Kidney (tissue), 14 donors: Measurements from ENCODE around the gene P3H4. TPM values are rescaled to one million over a fixed set of nuclear protein-coding genes. Genes with fewer than 3 reads are reported as not detected.
"Not testable (repeated sequence)": the region's sequence is repeated elsewhere in the genome, so short reads cannot be mapped to it uniquely, and the experiment has no call there.

Source experiments
- DNase-seq, 5 donors: peaks; one replicate each; pipeline ENCODE4 v3.0.0-alpha.2; 2013 to 2020
- FAIRE-seq: peaks from 2 replicates; lab custom pipeline; 2012; peaks lifted over from hg19 to GRCh38; lab: Jason Lieb, UNC
- H3K27ac ChIP-seq, 2 donors: one replicate each; pipeline ENCODE4 v1.7.0; 2013; ENCODE audit warnings: low read depth in 2 of 2, low read length in 2 of 2, inconsistent platforms in 1 of 2
- H3K27me3 ChIP-seq: one replicate; pipeline ENCODE4 v1.7.1; 2013; ENCODE audit warnings: low read length, inconsistent platforms; ENCODE audit not compliant: control insufficient read depth, insufficient read depth
- H3K36me3 ChIP-seq, 3 donors: one replicate each; pipeline versions ENCODE4 v1.7.0 to v1.7.1; 2013; ENCODE audit warnings: low read length in 3 of 3, control low read depth in 1 of 3, inconsistent platforms in 1 of 3; ENCODE audit not compliant: insufficient read depth in 3 of 3, control insufficient read depth in 2 of 3
- H3K4me1 ChIP-seq, 3 donors: one replicate each; pipeline versions ENCODE4 v1.7.0 to v1.7.1; 2013; ENCODE audit warnings: low read length in 3 of 3, inconsistent platforms in 1 of 3, low read depth in 1 of 3; ENCODE audit not compliant: control insufficient read depth in 2 of 3, insufficient read depth in 2 of 3
- H3K4me3 ChIP-seq, 3 donors: one replicate each; pipeline versions ENCODE4 v1.7.0 to v1.8.1; 2013; ENCODE audit warnings: low read length in 3 of 3, control low read depth in 1 of 3, inconsistent platforms in 1 of 3
- H3K9ac ChIP-seq, 3 donors: one replicate each; pipeline versions ENCODE4 v1.7.0 to v1.7.1; 2013; ENCODE audit warnings: low read length in 3 of 3, control low read depth in 1 of 3, inconsistent platforms in 1 of 3
- H3K9me3 ChIP-seq, 3 donors: one replicate each; pipeline versions ENCODE4 v1.7.0 to v1.7.1; 2013; ENCODE audit warnings: low read length in 3 of 3, control low read depth in 1 of 3, inconsistent platforms in 1 of 3; ENCODE audit not compliant: control insufficient read depth in 2 of 3, insufficient read depth in 1 of 3
- intact Hi-C: fragments of 100-400 bp; cut with DNase I; formaldehyde crosslinking; loops from one replicate; pipeline ENCODE4 v1.11.1; 2022
- polyA plus RNA-seq: library from polyadenylated mRNA; stranded (reverse); fragments of 350-450 nt; fragmentation: Illumina TruSeq; extraction: RNeasy Lipid Tissue Mini Kit (QIAGEN cat#74804); gene quantifications from one replicate; pipeline ENCODE4 v1.2.3, GENCODE V29; 2014; ENCODE audit warnings: low read depth, low replicate concordance; ENCODE audit not compliant: insufficient read depth
- total RNA-seq: library from RNA; stranded (reverse); fragmentation: NEBNext Ultra II Directional; extraction: Animal tissue kit (Norgen Biotek cat#: 25700); gene quantifications from one replicate; pipeline ENCODE4 v1.2.1, GENCODE V29; 2021
- TF ChIP-seq, protein P1 (sequence below): IDR thresholded peaks from 3 replicates; pipeline ENCODE4 v1.5.1; 2012; ENCODE audit warnings: mild to moderate bottlenecking, moderate library complexity, borderline replicate concordance; ENCODE audit not compliant: insufficient read depth; ENCODE audit errors: extremely low read depth
- donor health status: control.
- donor health status: control.
- donor health status: control.
- donor health status: control.
- donor health status: control.
- donor health status: DM: yes; HTN: yes; CAD: no.
- donor health status: Normal renal cell carcinoma (clear cell type).

The P3H4 gene
- total and polyA plus RNA-seq, 2 donors from 2014 or later, result 13.6 to 13.7 TPM

DNA sequence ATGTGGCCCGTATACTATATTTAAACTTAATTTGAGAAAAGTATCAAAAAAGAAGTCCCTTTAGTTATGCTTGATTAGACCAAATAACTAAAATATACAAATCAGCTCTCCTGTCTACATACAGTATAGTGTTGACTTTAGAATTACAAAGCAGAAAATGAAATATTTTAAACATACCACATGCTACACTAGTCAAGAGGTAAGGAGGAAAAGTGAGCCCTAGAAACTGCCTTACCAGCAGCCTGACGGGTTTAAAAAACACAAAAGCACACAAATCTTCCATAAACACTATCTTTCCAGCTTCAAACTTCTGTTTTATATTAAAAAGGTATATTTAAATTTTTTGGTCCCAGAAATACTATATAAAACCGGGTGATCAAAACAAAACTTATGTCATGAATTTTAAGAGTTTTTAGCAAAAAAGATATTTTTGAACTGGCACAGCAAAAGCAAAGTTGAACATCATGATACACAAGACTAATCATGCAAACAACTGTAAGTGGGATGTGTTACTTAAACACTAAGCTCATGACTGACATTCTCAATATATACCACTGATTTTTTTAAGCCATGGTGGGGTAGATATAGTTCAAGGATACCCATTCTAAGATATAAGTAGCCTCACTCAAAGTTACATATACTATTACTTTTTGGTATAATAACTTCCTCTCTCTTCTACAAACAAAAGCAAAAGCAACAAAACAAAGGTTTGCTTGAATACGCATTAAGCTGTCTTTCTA is 37.7 kb upstream of the P3H4 start:
- Histone ChIP-seq H3K27ac (no peak overlapping the region), H3K9me3 (no peaks in the 10 kb centered on the region), H3K9ac (no peak overlapping the region), H3K4me3 (no peak overlapping the region), H3K36me3 (peaks cover 4 to 7% (median 6%) of the 10 kb centered on the region in 3 donors), H3K27me3 (no peaks in the 10 kb centered on the region), H3K4me1 (peaks cover 0 to 6% (median 3%) of the 10 kb centered on the region in 3 donors)
- FAIRE-seq (no peak), DNase-seq (peak in 1 of 5 donors; percentile 36)
- TF ChIP-seq, protein P1, sequence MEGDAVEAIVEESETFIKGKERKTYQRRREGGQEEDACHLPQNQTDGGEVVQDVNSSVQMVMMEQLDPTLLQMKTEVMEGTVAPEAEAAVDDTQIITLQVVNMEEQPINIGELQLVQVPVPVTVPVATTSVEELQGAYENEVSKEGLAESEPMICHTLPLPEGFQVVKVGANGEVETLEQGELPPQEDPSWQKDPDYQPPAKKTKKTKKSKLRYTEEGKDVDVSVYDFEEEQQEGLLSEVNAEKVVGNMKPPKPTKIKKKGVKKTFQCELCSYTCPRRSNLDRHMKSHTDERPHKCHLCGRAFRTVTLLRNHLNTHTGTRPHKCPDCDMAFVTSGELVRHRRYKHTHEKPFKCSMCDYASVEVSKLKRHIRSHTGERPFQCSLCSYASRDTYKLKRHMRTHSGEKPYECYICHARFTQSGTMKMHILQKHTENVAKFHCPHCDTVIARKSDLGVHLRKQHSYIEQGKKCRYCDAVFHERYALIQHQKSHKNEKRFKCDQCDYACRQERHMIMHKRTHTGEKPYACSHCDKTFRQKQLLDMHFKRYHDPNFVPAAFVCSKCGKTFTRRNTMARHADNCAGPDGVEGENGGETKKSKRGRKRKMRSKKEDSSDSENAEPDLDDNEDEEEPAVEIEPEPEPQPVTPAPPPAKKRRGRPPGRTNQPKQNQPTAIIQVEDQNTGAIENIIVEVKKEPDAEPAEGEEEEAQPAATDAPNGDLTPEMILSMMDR, result no peak
- intact Hi-C loops, result no loop called here

DNA sequence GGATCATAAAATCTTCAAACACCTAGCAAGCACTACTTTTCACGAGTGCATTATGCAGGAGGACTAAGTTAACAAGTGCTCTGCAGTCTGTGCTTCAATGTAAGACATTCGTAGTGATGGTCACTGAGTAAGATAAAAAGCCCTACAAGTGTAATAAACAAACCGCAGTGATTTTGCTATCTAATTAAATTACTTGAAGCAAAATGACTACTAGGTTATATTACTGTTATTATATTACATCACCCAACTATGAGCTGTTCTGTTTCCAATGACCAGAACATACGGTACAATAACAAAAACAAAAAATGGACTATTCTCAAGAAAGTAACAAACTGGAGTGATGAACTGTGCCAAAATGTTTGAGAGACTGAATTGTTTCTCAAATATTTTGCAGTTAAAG is 37.0 kb upstream of the P3H4 start:
- TF ChIP-seq, protein P1, result no peak
- H3K27me3 ChIP-seq, result no peaks in the 10 kb centered on the region
- intact Hi-C loops, result no loop called here
- H3K9ac ChIP-seq, result no peak overlapping the region
- no peak overlapping the region for H3K27ac ChIP-seq
- H3K36me3 ChIP-seq, result peaks cover 2 to 3% (median 3%) of the 10 kb centered on the region in 3 donors
- DNase-seq (no peak), FAIRE-seq (no peak)
- H3K9me3 ChIP-seq, result no peaks in the 10 kb centered on the region
- peaks cover 0 to 6% (median 3%) of the 10 kb centered on the region in 3 donors for H3K4me1 ChIP-seq
- no peak overlapping the region for H3K4me3 ChIP-seq

DNA sequence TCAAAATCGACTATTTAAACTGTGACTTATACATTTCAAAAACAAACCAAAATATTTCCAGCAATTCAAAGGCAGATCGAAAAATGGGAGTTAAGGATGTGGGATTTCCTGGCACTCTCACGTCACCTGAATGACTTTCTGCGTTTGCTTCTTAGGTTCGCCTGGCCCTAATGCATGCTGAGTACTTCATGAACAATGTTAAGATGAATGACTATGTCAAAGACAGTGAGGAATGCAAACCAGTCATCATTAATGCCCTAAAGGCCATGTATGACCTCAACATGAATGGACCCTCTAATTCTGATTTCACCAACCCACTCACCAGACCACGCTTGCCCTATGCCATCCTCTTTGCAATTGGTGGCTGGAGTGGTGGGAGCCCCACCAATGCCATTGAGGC is 33.2 kb upstream of the P3H4 start:
- H3K9ac ChIP-seq, result no peak overlapping the region
- intact Hi-C loops, result no loop called here
- peaks cover 0 to 3% (median 0%) of the 10 kb centered on the region in 3 donors for H3K4me1 ChIP-seq
- TF ChIP-seq, protein P1, result no peak
- H3K9me3 ChIP-seq, result no peaks in the 10 kb centered on the region
- no peaks in the 10 kb centered on the region for H3K36me3 ChIP-seq
- FAIRE-seq (no peak), DNase-seq (no peak)
- no peaks in the 10 kb centered on the region for H3K27me3 ChIP-seq
- H3K4me3 ChIP-seq, result no peak overlapping the region
- H3K27ac ChIP-seq, result no peak overlapping the region

DNA sequence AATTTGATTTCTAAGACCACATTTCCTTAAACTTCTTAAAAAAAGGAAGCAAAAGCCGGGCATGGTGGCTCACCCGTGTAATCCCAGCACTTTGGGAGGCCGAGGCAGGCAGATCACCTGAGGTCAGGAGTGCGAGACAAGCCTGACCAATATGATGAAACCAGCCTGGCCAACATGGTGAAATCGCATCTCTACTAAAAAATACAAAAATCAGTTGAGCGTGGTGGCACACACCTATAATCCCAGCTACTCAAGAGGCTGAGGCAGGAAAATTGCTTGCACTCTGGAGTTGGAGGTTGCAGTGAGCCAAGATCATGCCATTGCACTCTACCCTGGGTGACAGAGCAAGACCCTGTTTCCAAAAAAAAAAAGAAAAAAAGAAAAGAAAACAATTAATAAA is 29.0 kb upstream of the P3H4 start:
- FAIRE-seq, H3K4me3 ChIP-seq, H3K27ac ChIP-seq, H3K9ac ChIP-seq, H3K27me3 ChIP-seq, H3K4me1 ChIP-seq, DNase-seq, H3K36me3 ChIP-seq, H3K9me3 ChIP-seq, intact Hi-C loops: not testable (repeated sequence)

DNA sequence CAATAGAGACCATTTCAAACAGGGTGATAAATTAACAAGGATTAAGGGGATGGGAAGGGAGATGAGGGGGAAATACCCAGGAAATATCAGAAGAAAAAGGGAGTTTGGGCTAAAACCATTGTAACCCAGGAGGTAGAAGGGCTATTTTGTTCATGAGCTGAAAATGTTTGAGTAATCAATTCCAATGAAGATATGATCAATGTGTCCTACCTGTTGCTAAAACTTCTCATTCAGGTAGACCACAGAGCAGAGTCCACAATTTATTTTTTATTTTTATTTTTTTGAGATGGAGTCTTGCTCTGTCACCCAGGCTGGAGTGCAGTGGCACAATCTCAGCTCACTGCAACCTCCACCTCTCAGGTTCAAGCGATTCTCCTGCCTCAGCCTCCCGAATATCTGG is 27.7 kb upstream of the P3H4 start:
- intact Hi-C loops, H3K36me3 ChIP-seq, H3K9ac ChIP-seq, H3K4me1 ChIP-seq, DNase-seq, H3K4me3 ChIP-seq, H3K9me3 ChIP-seq, H3K27me3 ChIP-seq, FAIRE-seq, H3K27ac ChIP-seq: not testable (repeated sequence)
